ENCODE results near the gene SCRN1.
"Not testable (repeated sequence)": the region's sequence is repeated elsewhere in the genome, so short reads cannot be mapped to it uniquely, and the experiment has no call there.

SCRN1 gene

GRCh38 chr7:29962035-29962434 is 27.6 kb downstream of the SCRN1 start:
- no peak for DNase-seq

GRCh38 chr7:29961611-29962010 is 28.0 kb downstream of the SCRN1 start:
- not testable (repeated sequence) for DNase-seq

DNA sequence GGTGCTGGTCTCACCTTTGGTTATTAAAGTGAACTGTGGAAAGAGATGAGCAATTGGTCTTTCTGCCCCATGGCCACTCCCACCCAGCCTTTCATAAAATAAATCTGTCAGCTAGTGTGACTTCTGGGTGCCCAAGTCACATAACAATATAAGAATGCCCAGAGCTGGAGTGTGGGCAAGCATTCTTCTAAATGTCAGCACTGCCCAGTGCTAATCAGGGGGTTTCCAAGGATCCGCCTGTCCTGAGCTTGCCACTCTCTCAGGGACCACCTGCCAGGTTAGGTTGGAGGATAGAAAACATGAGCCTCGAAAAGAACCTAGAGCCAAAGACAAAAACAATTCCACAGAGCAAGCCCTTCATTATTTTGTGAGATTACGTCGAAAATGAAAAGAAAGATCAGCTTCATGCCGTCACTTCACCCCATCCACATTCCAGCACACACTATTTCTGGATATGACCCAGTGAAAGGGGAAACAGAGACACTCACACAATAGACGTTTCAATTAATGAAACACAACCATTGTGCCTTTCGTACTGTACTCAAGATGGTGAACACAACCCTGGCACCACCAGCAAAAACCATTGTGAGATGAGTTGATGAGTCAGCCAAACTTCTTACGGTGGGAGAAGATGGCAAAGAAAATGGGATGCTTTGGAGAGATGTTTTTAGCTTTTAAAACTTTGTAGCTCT is 30.8 kb downstream of the SCRN1 start:
- no peak for DNase-seq

DNA sequence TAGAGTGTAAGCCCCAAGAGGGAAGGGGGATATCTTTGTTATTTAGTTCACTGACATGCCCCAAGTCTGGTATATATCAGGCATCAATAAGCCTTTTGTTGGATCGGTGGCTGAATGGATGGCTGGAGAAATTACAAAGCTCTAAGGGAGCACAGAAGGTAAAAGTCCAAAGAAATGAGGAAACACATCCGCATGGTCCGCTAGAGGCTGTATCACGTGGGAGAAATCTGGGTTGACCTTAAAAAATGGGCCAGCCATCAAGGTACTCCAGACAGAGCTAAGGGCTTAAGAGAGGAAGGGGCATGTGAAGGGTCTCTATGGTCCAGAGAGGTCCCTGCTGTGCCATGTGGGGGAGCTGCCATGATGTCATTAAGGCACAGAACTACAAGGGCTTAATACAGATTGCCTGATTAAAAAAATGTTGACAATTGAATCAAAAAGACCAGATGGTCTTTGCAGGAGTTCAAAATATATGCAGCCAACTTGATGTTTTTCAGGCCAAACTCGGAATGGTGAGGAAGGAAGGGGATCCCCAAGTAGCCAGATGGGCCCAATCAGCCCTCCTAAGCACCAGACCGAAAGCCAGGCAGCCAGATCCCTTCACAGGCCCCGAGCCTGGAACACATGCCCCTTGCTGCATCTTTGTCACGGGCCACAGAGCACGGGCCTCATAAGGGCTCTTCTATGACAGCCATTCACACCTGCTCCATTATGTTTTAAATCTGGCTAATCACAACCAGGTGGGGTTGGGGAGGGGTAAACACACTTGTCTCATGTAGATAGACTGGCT is 31.9 kb downstream of the SCRN1 start:
- peak; percentile 86 for DNase-seq

GRCh38 chr7:29956487-29956836 is 33.1 kb downstream of the SCRN1 start:
- DNase-seq: no peak

GRCh38 chr7:29955799-29956486 is 33.7 kb downstream of the SCRN1 start:
- DNase-seq: no peak

- DNase-seq: no peak
These were observed 34.4 kb downstream of the SCRN1 start for GRCh38 chr7:29955075-29955792.

DNA sequence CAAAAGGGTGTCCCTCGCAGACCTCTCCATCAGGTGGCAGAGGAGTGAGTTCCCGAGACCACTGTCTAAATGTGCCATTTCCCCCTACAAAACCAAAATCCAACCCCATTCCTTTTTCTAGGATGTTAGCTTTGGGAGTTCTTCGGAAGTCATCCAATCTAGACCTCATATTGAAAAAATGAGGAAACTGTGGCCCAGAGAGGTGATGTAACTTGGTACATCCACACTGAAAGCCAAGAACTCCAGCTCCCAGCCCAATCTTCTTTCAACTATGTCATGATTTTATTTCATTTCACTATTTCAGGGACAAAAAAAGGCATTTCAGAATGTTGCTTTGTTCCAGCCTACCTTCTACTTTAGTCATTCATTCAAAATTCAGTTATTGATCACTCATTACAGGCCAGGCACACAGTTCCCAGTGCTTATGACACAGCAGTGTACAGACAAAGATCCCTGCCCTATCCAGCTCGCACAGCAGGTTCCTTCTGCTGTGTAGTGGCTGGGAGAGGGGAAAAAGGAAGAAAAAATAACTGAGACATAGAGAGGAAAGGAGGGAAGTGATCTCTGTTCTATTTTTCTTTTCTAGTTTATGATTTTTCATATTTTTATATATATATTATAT is 35.8 kb downstream of the SCRN1 start:
- DNase-seq: no peak

DNA sequence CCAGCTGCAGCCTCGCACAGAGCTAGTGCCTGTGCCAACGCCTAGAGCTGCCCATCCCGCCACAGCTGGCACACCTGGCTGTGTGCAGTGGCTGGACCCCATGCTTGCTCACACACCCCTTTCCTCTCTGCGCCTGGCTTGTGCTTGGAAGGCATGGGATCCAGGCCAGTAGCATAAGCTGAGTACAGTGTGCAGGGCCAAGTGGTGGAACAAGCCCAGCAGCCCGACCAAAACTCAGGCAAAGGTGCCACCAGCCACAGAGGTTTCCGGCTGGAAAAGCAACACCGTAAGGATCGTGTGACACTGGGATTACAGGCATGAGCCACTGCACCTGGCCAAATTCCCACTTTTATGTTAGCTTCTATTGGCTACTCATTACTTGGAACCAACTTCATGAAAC is 38.4 kb downstream of the SCRN1 start:
- DNase-seq: no peak

- no peak for DNase-seq
These were observed 39.1 kb downstream of the SCRN1 start for GRCh38 chr7:29950480-29950879.

DNA sequence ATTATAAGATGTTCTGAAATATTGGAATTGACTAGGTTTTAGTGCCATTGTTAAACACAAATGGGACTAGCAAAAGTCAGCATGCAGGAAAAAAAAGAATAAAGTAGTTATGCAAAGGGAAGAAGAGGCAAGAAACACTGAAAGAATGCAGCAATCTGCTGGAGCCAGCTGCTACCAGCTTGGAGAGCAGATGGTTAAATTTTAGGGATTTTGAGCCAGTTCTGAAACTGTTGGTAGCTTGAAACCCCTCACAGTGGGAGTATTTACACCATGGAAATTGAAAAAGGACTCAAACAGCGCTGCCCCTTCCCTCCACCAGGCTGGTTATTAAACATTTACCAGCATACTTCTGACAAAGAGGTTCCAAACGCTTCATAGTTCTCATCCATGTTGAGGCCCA is 41.0 kb downstream of the SCRN1 start:
- no peak for DNase-seq

DNA sequence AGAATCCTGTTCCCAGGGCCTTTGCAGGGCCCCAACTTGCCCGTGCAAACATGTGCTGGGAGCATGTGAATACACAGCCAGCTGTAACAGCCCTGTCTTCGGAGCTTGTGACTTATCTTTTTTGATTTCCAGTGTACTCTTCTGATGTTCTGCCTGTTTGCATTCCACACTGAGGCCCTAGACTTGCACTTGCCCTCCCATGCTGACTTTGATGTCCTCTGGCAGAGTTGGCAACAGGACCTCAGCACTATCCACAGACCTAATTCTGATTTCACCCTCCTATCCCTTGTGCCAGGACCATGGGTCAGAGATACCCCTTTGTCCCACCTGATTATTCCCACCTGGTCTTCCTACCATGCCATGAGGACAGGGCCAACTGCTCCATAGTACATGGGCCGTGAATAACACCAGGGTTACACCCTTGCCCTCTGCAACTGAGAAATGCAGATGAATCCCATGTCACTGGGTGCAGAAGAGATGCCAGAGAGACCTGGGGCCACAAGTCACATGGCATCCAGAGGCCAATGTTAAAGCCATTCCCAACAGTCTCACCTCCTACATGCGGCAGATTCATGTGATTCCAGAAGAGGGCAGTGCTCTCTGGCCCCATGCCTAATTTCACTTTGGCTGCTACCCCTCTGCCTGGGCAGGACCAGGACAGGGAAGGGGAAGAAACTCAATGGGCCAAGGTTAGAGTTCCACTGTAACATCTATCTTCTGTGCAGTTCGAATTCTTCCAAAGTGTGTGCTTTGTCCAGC is 43.0 kb downstream of the SCRN1 start:
- DNase-seq: no peak

- no peak for DNase-seq
These were observed 44.3 kb downstream of the SCRN1 start for GRCh38 chr7:29945259-29945809.

DNA sequence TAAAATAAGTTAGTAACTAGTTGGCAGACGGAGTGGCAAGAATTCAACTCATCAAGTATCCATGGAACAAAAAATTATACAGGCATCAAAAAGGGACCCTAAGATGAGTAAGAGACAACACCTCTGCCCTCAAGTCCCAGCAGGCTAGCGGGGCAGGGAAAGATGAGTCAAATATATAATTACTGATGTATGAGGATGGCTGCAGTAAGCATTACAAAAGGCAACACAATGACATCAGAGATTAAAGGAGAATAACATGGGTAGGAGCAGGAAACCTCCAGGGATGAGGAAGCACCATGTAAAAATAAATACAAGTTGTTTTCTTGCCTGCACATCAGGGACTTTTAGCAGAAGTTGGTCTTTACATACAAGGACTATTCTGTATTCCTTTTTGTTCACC is 49.4 kb downstream of the SCRN1 start:
- no peak for DNase-seq

DNA sequence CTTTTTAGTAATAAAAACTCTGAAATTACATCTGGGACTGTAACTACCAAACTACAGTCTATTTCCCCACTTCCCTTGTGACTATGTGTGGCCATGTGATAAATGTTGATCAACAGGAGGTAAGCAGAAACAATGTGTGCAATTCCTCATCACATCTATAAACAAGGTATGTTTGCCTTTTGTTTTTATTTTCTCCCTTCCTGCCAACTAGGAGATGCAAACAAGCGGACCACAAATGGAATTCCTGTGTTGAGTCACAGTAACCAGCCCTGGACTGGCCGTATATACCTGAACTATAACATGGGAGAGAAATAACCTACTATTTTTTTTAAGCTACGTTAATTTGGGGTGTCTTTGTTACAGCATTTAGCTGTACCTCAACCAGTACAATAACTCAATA is 52.5 kb downstream of the SCRN1 start:
- no peak for DNase-seq

DNA sequence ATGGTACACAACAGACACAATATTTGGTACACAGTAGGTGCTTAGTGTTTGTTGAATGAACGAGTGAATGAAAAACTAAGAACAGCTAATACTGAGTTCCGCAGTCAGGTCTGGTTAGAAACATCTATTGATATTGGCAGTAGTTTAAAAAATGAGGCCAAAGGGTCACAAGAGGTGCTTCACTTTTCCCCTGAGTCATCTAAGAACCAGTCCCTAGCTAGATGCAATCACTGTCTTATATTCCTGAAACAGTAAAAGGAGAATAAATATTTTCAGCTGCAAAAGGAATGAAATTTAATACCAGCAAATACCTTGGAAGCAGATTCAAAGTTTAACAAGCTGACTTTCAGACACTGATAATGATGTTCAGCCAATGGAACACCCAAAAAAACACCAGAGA is 54.5 kb downstream of the SCRN1 start:
- no peak for DNase-seq

GRCh38 chr7:29929018-29929807 is 60.4 kb downstream of the SCRN1 start:
- no peak for DNase-seq

DNA sequence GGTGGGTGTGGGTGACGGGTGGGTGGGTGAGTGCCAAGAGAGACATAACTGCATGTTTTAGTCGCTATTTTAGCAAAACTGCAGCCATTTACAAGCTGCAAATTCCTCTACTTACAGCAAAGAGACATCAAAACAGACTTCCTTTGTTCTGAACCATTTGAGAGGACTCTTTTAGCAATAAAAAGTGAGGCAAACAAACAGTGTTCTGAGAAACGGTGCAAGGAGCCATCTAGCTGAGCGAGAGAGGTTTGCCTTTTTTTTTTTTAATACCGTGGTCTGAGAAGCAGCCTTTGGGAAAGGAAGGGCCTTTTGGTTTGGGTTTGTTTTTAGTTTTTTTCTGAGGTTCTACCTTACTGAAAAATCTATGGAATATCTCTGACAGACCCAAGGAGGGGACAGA is 62.9 kb downstream of the SCRN1 start:
- DNase-seq: no peak

- no peak for DNase-seq
These were observed 63.4 kb downstream of the SCRN1 start for GRCh38 chr7:29926216-29926615.

DNA sequence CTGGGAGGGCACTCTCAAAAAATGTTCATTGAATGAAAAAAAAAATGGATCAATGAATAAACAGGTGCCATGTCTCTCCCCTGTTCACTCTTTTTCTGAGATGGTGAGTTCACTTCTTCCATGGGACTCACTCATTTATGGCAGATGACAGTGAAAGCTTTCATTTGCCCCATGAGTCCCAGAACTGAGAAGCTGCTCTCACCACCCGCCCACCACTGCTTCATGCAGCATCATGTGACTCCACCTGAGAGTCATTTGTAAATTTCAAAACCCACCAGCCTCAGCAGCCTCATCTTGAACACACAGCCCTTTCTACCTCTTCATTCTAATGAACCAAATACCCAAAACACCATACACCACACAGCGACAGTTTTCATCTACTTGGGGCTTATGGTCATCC is 64.9 kb downstream of the SCRN1 start:
- no peak for DNase-seq

DNA sequence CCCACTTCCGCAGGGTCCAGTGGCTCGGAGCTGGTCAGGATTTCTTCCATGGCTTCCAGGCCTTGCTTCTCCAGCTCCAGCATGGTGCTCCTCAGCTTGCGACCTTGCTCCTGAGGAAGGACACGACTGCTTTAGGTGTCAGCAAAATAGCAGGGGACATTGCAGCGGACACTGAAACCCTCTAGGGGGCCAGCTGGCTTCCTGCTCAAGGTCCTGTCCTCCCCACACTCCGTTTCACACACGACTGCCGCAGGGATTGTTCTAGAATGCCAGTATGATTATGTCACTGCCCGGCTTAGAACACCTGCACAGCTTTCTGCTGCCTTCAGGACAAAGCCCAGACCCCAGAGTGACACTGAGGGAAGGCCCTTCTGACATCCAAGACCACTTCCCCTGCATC is 65.6 kb downstream of the SCRN1 start:
- no peak for DNase-seq
